K562 (cell line): ENCODE results near the gene CDKN2B. TPM values are rescaled to one million over a fixed set of nuclear protein-coding genes. Genes with fewer than 3 reads are reported as not detected.

Experiments used
- ATAC-seq: fragments of 200-7000 bp; cut with Tn5 transposase; 3 replicates; pipeline ENCODE4 v1.9.1; 2020; ENCODE audit warnings: moderate library complexity
- BruUV-seq: library from RNA; stranded (reverse); fragments of 400-500 nt; replicated peaks from 2 replicates; lab custom pipeline; 2021; lab: Mats Ljungman, UMichigan
- CTCF ChIA-PET: fragments of 300-600 bp; formaldehyde crosslinking; extraction: SDS; loops from one replicate; lab custom pipeline; 2021; ENCODE audit warnings: low intra/inter-chr PET ratio; lab: Yijun Ruan, JAX
- POLR2A ChIA-PET: fragments of 300-600, 350-650 bp; sonication (Branson Sonifier 250); formaldehyde crosslinking; extraction: SDS; loops from one replicate; lab custom pipeline; 2021; ENCODE audit warnings: antibody characterized with exemption, inconsistent platforms; lab: Yijun Ruan, JAX
- DNase-seq, 4 experiments: peaks; one replicate each; pipeline versions ENCODE4 v3.0.0 to v3.0.0-alpha.2; 2011 to 2018; ENCODE audit warnings: low spot score in 3 of 4, mixed read lengths in 3 of 4; ENCODE audit errors: extremely low read depth in 1 of 4
- FAIRE-seq: peaks from 2 replicates; lab custom pipeline; 2011; peaks lifted over from hg19 to GRCh38; lab: Jason Lieb, UNC
- H2AFZ ChIP-seq: 2 replicates; pipeline ENCODE4 v1.6.0; 2011; ENCODE audit warnings: low read depth, low read length, control low read depth, inconsistent platforms
- H3K27ac ChIP-seq: fragments of 200-600 bp; 3 replicates; pipeline ENCODE4 v1.8.0; 2011; ENCODE audit warnings: low read depth, mild to moderate bottlenecking, control low read depth, inconsistent platforms, low read length, moderate library complexity, mixed read lengths; ENCODE audit errors: extremely low read depth
- H3K27me3 ChIP-seq, 2 experiments: fragments of 300-600 bp in 1 of 2; 2 replicates in 1 of 2; 3 replicates in 1 of 2; pipeline versions ENCODE4 v1.6.0 to v1.8.0; 2011; ENCODE audit warnings: inconsistent platforms in 2 of 2, low read length in 2 of 2, mild to moderate bottlenecking in 1 of 2, mixed read lengths in 1 of 2, moderate library complexity in 1 of 2; ENCODE audit not compliant: control insufficient read depth in 2 of 2, insufficient read depth in 2 of 2
- H3K36me3 ChIP-seq: fragments of 300-600 bp; 3 replicates; pipeline ENCODE4 v1.8.0; 2011; ENCODE audit warnings: mild to moderate bottlenecking, low read length, inconsistent platforms; ENCODE audit not compliant: control insufficient read depth, insufficient read depth
- H3K4me1 ChIP-seq, 2 experiments: fragments of 200-600 bp in 1 of 2; replicated peaks in 1 of 2; 2 replicates in 1 of 2; 3 replicates in 1 of 2; pipeline versions ENCODE4 v1.5.1 to v1.8.0; 2011; ENCODE audit warnings: inconsistent platforms in 2 of 2, low read length in 2 of 2, mild to moderate bottlenecking in 1 of 2, mixed read lengths in 1 of 2, moderate library complexity in 1 of 2; ENCODE audit not compliant: control insufficient read depth in 2 of 2, insufficient read depth in 2 of 2
- H3K4me2 ChIP-seq: 2 replicates; pipeline ENCODE4 v1.6.1; 2011; ENCODE audit warnings: low read length, control low read depth, inconsistent platforms, mixed read lengths; ENCODE audit not compliant: insufficient read depth
- H3K4me3 ChIP-seq: fragments of 200-600 bp; sonication (generic), shearing (Covaris generic); 2 replicates; pipeline ENCODE4 v1.5.1; 2016; ENCODE audit warnings: control low read depth, inconsistent platforms
- H3K79me2 ChIP-seq: fragments of 200-600 bp; 3 replicates; pipeline ENCODE4 v1.8.0; 2011; ENCODE audit warnings: low read length, inconsistent platforms; ENCODE audit not compliant: control insufficient read depth, insufficient read depth
- H3K9ac ChIP-seq, 2 experiments: 2 replicates each; pipeline versions ENCODE4 v1.6.0 to v1.6.1; 2011; ENCODE audit warnings: low read depth in 2 of 2, low read length in 2 of 2, control low read depth in 1 of 2, inconsistent platforms in 1 of 2, mild to moderate bottlenecking in 1 of 2, mixed read lengths in 1 of 2; ENCODE audit not compliant: insufficient read depth in 1 of 2
- H3K9me1 ChIP-seq: one replicate; pipeline ENCODE4 v1.6.0; 2011; ENCODE audit warnings: inconsistent platforms, mild to moderate bottlenecking, low read length, moderate library complexity; ENCODE audit not compliant: control insufficient read depth, insufficient read depth
- H3K9me3 ChIP-seq: replicated peaks from 2 replicates; pipeline ENCODE4 v1.5.1; 2011; ENCODE audit warnings: low read depth, low read length, inconsistent platforms; ENCODE audit not compliant: control insufficient read depth, insufficient read depth
- H4K20me1 ChIP-seq: replicated peaks from 2 replicates; pipeline ENCODE4 v1.6.1; 2011; ENCODE audit warnings: low read length, inconsistent platforms, mixed read lengths; ENCODE audit not compliant: control insufficient read depth, insufficient read depth
- BHLHE40 ChIP-seq: IDR thresholded peaks from 2 replicates; pipeline ENCODE4 v1.6.1; 2011; ENCODE audit warnings: low read length, improper control_type of control experiment
- CREB1 ChIP-seq, 2 experiments: sonication (generic) in 1 of 2; formaldehyde crosslinking in 1 of 2; IDR thresholded peaks; 2 replicates each; pipeline versions ENCODE4 v1.6.1 to v1.8.0; 2012 to 2022; ENCODE audit warnings: inconsistent platforms in 1 of 2, mild to moderate bottlenecking in 1 of 2, missing genetic modification reagents in 1 of 2, moderate library complexity in 1 of 2
- FUS ChIP-seq: fragments of 200-400 bp; formaldehyde crosslinking; optimal IDR thresholded peaks from 2 replicates; pipeline ENCODE3; 2017; ENCODE audit warnings: low read depth, low read length
- KAT8 ChIP-seq: fragments of 450-650 bp; IDR thresholded peaks from 2 replicates; pipeline ENCODE4 v1.6.1; 2016; ENCODE audit warnings: low read depth, mild to moderate bottlenecking
- MAFK ChIP-seq: IDR thresholded peaks from 2 replicates; pipeline ENCODE4 v1.6.1; 2011; ENCODE audit warnings: low read length, improper control_type of control experiment
- NELFE ChIP-seq: IDR thresholded peaks from 2 replicates; pipeline ENCODE4 v1.6.1; 2011; ENCODE audit warnings: mild to moderate bottlenecking; ENCODE audit not compliant: insufficient read depth, insufficient read length
- OTX1 ChIP-seq: fragments of 450-650 bp; formaldehyde crosslinking; IDR thresholded peaks from 2 replicates; pipeline ENCODE4 v1.4.0; 2022; ENCODE audit warnings: mild to moderate bottlenecking
- PHF21A ChIP-seq: fragments of 450-650 bp; IDR thresholded peaks from 2 replicates; pipeline ENCODE4 v1.6.1; 2017; ENCODE audit warnings: low read depth, borderline replicate concordance
- RNF2 ChIP-seq: sonication (generic); IDR thresholded peaks from 2 replicates; pipeline ENCODE4 v1.6.1; 2016
- SNIP1 ChIP-seq: fragments of 450-650 bp; IDR thresholded peaks from 2 replicates; pipeline ENCODE4 v1.7.1; 2017; ENCODE audit warnings: low read depth, mild to moderate bottlenecking
- TEAD4 ChIP-seq, 2 experiments: sonication (generic) in 1 of 2; formaldehyde crosslinking in 1 of 2; IDR thresholded peaks; 2 replicates each; pipeline versions ENCODE4 v1.6.1 to v1.8.0; 2012 to 2022; ENCODE audit warnings: borderline replicate concordance in 1 of 2, inconsistent platforms in 1 of 2, low read length in 1 of 2, mild to moderate bottlenecking in 1 of 2, missing genetic modification reagents in 1 of 2
- ZEB2 ChIP-seq: fragments of 450-650 bp; IDR thresholded peaks from 2 replicates; pipeline ENCODE4 v1.6.1; 2016
- ZNF3 ChIP-seq: fragments of 250-450 bp; sonication (Bioruptor Pico); IDR thresholded peaks from 2 replicates; pipeline ENCODE4 v1.5.0; 2021; ENCODE audit warnings: mild to moderate bottlenecking, moderate library complexity
- WGBS: fragments of 100-300 bp; shearing (Covaris generic); methylation state at CpG from one replicate; pipeline ENCODE4 v1.1.6; 2016; ENCODE audit warnings: low coverage, mixed read lengths; ENCODE audit not compliant: insufficient coverage; ENCODE audit errors: missing lambda C conversion rate; 5-methylcytosine and 5-hydroxymethylcytosine counted together
- in situ Hi-C: fragments of 300-500 bp; cut with MboI; formaldehyde crosslinking; loops from 4 replicates; pipeline ENCODE4 v1.15.0; 2018; ENCODE audit warnings: inconsistent platforms, mixed read lengths
- intact Hi-C: fragments of 100-400 bp; cut with micrococcal nuclease; formaldehyde crosslinking; loops from 2 replicates; pipeline ENCODE4 v1.14.2; 2022
- polyA plus RNA-seq, 8 experiments: library from polyadenylated mRNA; depleted of rRNA in 4 of 8; stranded (reverse) in 5 of 8; unstranded in 3 of 8; fragments of >200 nt; fragmentation: Nextera tagmentation in 2 of 8; fragmentation: Illumina TruSeq in 1 of 8; extraction: Ambion mirVana in 2 of 8; extraction: Trizol in 1 of 8; gene quantifications; 2 replicates each; pipeline versions ENCODE4 v1.2.1 to v1.2.3, GENCODE V29; 2011 to 2014; ENCODE audit warnings: inconsistent platforms in 1 of 8, missing spikeins in 1 of 8
- total RNA-seq, 7 experiments: library from RNA; depleted of rRNA in 6 of 7; stranded (reverse); fragments of >200 nt in 6 of 7; fragmentation: Illumina TruSeq in 2 of 7; extraction: Trizol in 2 of 7; gene quantifications; 2 replicates each; pipeline versions ENCODE4 v1.2.1 to v1.2.3, GENCODE V29; 2011 to 2021; ENCODE audit warnings: low replicate concordance in 1 of 7
- TF ChIP-seq, protein P1 (sequence below): conservative IDR thresholded peaks from 2 replicates; pipeline ENCODE4 v1.6.1; 2011; ENCODE audit warnings: low read depth, mild to moderate bottlenecking, low read length; ENCODE audit not compliant: control insufficient read depth
- TF ChIP-seq, protein P2 (sequence below): fragments of 250-450 bp; sonication (Bioruptor Pico); IDR thresholded peaks from 2 replicates; pipeline ENCODE4 v1.9.0; 2021; ENCODE audit warnings: mild to moderate bottlenecking, inconsistent platforms
- TF ChIP-seq, protein P3 (sequence below): sonication (generic); formaldehyde crosslinking; IDR thresholded peaks from 2 replicates; pipeline ENCODE4 v1.8.1; 2023; ENCODE audit warnings: mild to moderate bottlenecking, missing genetic modification reagents
- TF ChIP-seq, protein P4 (sequence below): fragments of 450-650 bp; IDR thresholded peaks from one replicate; pipeline ENCODE4 v1.6.1; 2018; ENCODE audit warnings: mild to moderate bottlenecking, moderate library complexity; ENCODE audit not compliant: partially characterized antibody

The CDKN2B gene
- total and polyA plus RNA-seq, 9 of the 15 experiments (the other 6 are each of a cell fraction or from before 2014, with no cell fraction given), result not detected

DNA sequence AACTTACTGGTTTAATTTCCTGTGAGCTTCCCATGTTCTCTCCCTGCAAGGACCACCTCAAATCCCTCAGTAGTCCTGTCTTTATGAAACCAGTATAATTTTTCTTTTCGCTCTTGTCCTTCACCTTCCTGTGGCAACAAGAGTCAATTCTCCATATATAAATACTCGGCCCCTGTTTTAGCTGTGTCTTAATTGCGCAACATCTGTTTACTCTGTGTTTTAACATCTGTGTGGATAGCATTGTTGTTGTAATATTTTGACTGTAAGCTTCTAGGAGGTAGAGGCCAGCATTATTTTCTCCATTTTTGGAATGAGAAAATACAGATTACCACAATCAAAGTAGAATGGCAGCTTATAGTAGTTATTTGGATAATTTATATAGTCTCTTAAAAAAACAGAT lies 30.2 kb upstream of the CDKN2B start:
- WGBS, result no CpG with 5 or more reads among the region's 3 CpGs
- TF ChIP-seq PHF21A, result no peak
- no peak for TF ChIP-seq FUS
- no peak for TF ChIP-seq KAT8
- TF ChIP-seq, protein P1, sequence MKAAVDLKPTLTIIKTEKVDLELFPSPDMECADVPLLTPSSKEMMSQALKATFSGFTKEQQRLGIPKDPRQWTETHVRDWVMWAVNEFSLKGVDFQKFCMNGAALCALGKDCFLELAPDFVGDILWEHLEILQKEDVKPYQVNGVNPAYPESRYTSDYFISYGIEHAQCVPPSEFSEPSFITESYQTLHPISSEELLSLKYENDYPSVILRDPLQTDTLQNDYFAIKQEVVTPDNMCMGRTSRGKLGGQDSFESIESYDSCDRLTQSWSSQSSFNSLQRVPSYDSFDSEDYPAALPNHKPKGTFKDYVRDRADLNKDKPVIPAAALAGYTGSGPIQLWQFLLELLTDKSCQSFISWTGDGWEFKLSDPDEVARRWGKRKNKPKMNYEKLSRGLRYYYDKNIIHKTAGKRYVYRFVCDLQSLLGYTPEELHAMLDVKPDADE, result no peak
- no peak for TF ChIP-seq SNIP1
- TF ChIP-seq, protein P2, sequence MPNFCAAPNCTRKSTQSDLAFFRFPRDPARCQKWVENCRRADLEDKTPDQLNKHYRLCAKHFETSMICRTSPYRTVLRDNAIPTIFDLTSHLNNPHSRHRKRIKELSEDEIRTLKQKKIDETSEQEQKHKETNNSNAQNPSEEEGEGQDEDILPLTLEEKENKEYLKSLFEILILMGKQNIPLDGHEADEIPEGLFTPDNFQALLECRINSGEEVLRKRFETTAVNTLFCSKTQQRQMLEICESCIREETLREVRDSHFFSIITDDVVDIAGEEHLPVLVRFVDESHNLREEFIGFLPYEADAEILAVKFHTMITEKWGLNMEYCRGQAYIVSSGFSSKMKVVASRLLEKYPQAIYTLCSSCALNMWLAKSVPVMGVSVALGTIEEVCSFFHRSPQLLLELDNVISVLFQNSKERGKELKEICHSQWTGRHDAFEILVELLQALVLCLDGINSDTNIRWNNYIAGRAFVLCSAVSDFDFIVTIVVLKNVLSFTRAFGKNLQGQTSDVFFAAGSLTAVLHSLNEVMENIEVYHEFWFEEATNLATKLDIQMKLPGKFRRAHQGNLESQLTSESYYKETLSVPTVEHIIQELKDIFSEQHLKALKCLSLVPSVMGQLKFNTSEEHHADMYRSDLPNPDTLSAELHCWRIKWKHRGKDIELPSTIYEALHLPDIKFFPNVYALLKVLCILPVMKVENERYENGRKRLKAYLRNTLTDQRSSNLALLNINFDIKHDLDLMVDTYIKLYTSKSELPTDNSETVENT (CRISPR knock-in tag), result no peak
- no peak for TF ChIP-seq TEAD4 (IDR thresholded peaks at IDR 0.05; ENCODE audit: low read length)
- no peak for TF ChIP-seq TEAD4 (CRISPR knock-in tag; IDR thresholded peaks at IDR 0.05; ENCODE audit: borderline replicate concordance)
- no peak for TF ChIP-seq ZNF3 (CRISPR knock-in tag)
- TF ChIP-seq NELFE, result no peak
- TF ChIP-seq OTX1 (CRISPR knock-in tag), result no peak
- TF ChIP-seq MAFK, result no peak
- no peak for TF ChIP-seq RNF2
- TF ChIP-seq CREB1 (IDR thresholded peaks at IDR 0.05), result no peak
- no peak for TF ChIP-seq CREB1 (CRISPR knock-in tag; IDR thresholded peaks at IDR 0.05)
- TF ChIP-seq, protein P3, sequence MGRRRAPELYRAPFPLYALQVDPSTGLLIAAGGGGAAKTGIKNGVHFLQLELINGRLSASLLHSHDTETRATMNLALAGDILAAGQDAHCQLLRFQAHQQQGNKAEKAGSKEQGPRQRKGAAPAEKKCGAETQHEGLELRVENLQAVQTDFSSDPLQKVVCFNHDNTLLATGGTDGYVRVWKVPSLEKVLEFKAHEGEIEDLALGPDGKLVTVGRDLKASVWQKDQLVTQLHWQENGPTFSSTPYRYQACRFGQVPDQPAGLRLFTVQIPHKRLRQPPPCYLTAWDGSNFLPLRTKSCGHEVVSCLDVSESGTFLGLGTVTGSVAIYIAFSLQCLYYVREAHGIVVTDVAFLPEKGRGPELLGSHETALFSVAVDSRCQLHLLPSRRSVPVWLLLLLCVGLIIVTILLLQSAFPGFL, result no peak
- TF ChIP-seq ZEB2, result no peak
- TF ChIP-seq BHLHE40, result no peak
- TF ChIP-seq, protein P4, sequence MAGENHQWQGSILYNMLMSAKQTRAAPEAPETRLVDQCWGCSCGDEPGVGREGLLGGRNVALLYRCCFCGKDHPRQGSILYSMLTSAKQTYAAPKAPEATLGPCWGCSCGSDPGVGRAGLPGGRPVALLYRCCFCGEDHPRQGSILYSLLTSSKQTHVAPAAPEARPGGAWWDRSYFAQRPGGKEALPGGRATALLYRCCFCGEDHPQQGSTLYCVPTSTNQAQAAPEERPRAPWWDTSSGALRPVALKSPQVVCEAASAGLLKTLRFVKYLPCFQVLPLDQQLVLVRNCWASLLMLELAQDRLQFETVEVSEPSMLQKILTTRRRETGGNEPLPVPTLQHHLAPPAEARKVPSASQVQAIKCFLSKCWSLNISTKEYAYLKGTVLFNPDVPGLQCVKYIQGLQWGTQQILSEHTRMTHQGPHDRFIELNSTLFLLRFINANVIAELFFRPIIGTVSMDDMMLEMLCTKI, result no peak
- no peak overlapping the region for H3K9ac ChIP-seq
- ChIA-PET CTCF (no interaction called here), POLR2A (no interaction called here)
- no peaks in the 10 kb centered on the region for H3K79me2 ChIP-seq
- FAIRE-seq (no peak), ATAC-seq (no peak), DNase-seq (no peak)
- H3K27me3 ChIP-seq, result no peaks in the 10 kb centered on the region
- intact Hi-C loops (no loop called here), in situ Hi-C loops (no loop called here)
- no peak overlapping the region for H2AFZ ChIP-seq
- no peaks in the 10 kb centered on the region for H3K9me3 ChIP-seq
- H3K4me2 ChIP-seq, result no peak overlapping the region
- H3K36me3 ChIP-seq, result no peaks in the 10 kb centered on the region
- no TSS peak for BruUV-seq
- no peak overlapping the region for H3K4me3 ChIP-seq
- no peaks in the 10 kb centered on the region for H3K9me1 ChIP-seq
- H4K20me1 ChIP-seq, result no peaks in the 10 kb centered on the region
- H3K27ac ChIP-seq, result no peak overlapping the region
- H3K4me1 ChIP-seq, result no peaks in the 10 kb centered on the region
